Activated CD4-positive, alpha-beta T cell treated with anti-CD3 and anti-CD28 coated beads, Interleukin-2, amount 10 ng/mL, durations not matched to agents 7 days and 5 days (primary cell): ENCODE data around the gene ANKRD16. TPM values are rescaled to one million over a fixed set of nuclear protein-coding genes. Genes with fewer than 3 reads are reported as not detected.
"Not testable (repeated sequence)": the region's sequence is repeated elsewhere in the genome, so short reads cannot be mapped to it uniquely, and the experiment has no call there.

ENCODE experiments used
- CTCF ChIA-PET: fragments of 350-600 bp; sonication (Branson Sonifier 250); formaldehyde crosslinking; loops from one replicate; lab custom pipeline; 2021; ENCODE audit warnings: antibody characterized with exemption; lab: Charles Lee
- POLR2A ChIA-PET: fragments of 350-600 bp; sonication (Branson Sonifier 250); formaldehyde crosslinking; loops from one replicate; lab custom pipeline; 2021; ENCODE audit warnings: antibody characterized with exemption; lab: Charles Lee
- DNase-seq: peaks from one replicate; pipeline ENCODE4 v3.0.0-alpha.2; 2020
- H3K27ac Mint-ChIP-seq: one replicate; pipeline ENCODE4 v1.8.0; 2021; ENCODE audit warnings: mild to moderate bottlenecking, moderate library complexity, mixed read lengths
- H3K27me3 Mint-ChIP-seq: one replicate; pipeline ENCODE4 v1.8.0; 2021; ENCODE audit warnings: mixed read lengths
- H3K36me3 Mint-ChIP-seq: one replicate; pipeline ENCODE4 v1.8.0; 2021; ENCODE audit warnings: low read depth, mixed read lengths
- H3K4me1 Mint-ChIP-seq: one replicate; pipeline ENCODE4 v1.8.0; 2021; ENCODE audit warnings: mixed read lengths
- H3K4me3 Mint-ChIP-seq: one replicate; pipeline ENCODE4 v1.8.0; 2021; ENCODE audit warnings: mild to moderate bottlenecking, moderate library complexity, mixed read lengths
- H3K9me3 Mint-ChIP-seq: one replicate; pipeline ENCODE4 v1.8.0; 2021; ENCODE audit warnings: mixed read lengths
- total RNA-seq, 2 experiments: library from RNA; stranded (reverse); gene quantifications; one replicate each; pipeline ENCODE4 v1.2.3, GENCODE V29; 2021

ANKRD16 gene
- total RNA-seq, 2 experiments from 2014 or later, result 5.2 to 6.4 TPM

- H3K4me1 Mint-ChIP-seq, result peaks cover 46% of the 10 kb centered on the region
- H3K36me3 Mint-ChIP-seq, result peaks cover 36% of the 10 kb centered on the region
- peak overlapping the region; percentile 78 for H3K27ac Mint-ChIP-seq
- peak overlapping the region; percentile 82 for H3K4me3 Mint-ChIP-seq
- DNase-seq, result peak; percentile 37
- no peaks in the 10 kb centered on the region for H3K27me3 Mint-ChIP-seq
- no peaks in the 10 kb centered on the region for H3K9me3 Mint-ChIP-seq
- ChIA-PET POLR2A (interaction anchor here (0.7 to 1.0 kb wide), 2 partner anchors 11 to 19 kb away, joined by 3 to 4 read pairs; no protein-coding TSS in a partner anchor), CTCF (interaction anchor here (0.8 to 1.7 kb wide), 6 partner anchors 10 to 47 kb away, joined by 3 to 9 read pairs (median 4); no protein-coding TSS in a partner anchor)
Observed at GRCh38 chr10:5888843-5889623, 660 bp downstream of the ANKRD16 start.

- POLR2A ChIA-PET, result no interaction called here
- Mint-ChIP-seq H3K4me1 (peaks cover 40% of the 10 kb centered on the region), H3K27ac (peak overlapping the region; percentile 78), H3K4me3 (peak overlapping the region; percentile 75), H3K36me3 (peaks cover 31% of the 10 kb centered on the region), H3K9me3 (no peaks in the 10 kb centered on the region), H3K27me3 (no peaks in the 10 kb centered on the region)
- CTCF ChIA-PET, result interaction anchor here (0.6 to 1.7 kb wide), 5 partner anchors 11 to 259 kb away, joined by 3 to 9 read pairs (median 4); no protein-coding TSS in a partner anchor
- no peak for DNase-seq
Observed at GRCh38 chr10:5888351-5888750, 1.3 kb downstream of the ANKRD16 start.

- DNase-seq, result no peak
- Mint-ChIP-seq H3K36me3 (peaks cover 34% of the 10 kb centered on the region), H3K27me3 (no peaks in the 10 kb centered on the region), H3K4me1 (peaks cover 36% of the 10 kb centered on the region), H3K4me3 (no peak overlapping the region), H3K9me3 (no peaks in the 10 kb centered on the region), H3K27ac (no peak overlapping the region)
- ChIA-PET CTCF (interaction anchor here (0.6 to 1.7 kb wide), 4 partner anchors 10 to 258 kb away, joined by 3 to 9 read pairs (median 4); no protein-coding TSS in a partner anchor), POLR2A (no interaction called here)
Observed at GRCh38 chr10:5887641-5888040, 2.1 kb downstream of the ANKRD16 start.

GRCh38 chr10:5887029-5887428 is 2.7 kb downstream of the ANKRD16 start:
- ChIA-PET POLR2A (interaction anchor here (0.5 kb wide), 1 partner anchor 68 kb away, joined by 6 read pairs; no protein-coding TSS in a partner anchor), CTCF (interaction anchor here (1.4 kb wide), 1 partner anchor 257 kb away, joined by 3 read pairs; no protein-coding TSS in a partner anchor)
- peaks cover 33% of the 10 kb centered on the region for H3K36me3 Mint-ChIP-seq
- no peaks in the 10 kb centered on the region for H3K9me3 Mint-ChIP-seq
- H3K27me3 Mint-ChIP-seq, result no peaks in the 10 kb centered on the region
- no peak overlapping the region for H3K27ac Mint-ChIP-seq
- no peak overlapping the region for H3K4me3 Mint-ChIP-seq
- DNase-seq, result no peak
- peaks cover 30% of the 10 kb centered on the region for H3K4me1 Mint-ChIP-seq

- Mint-ChIP-seq H3K36me3 (peaks cover 29% of the 10 kb centered on the region), H3K27ac (no peak overlapping the region), H3K9me3 (no peaks in the 10 kb centered on the region), H3K27me3 (no peaks in the 10 kb centered on the region), H3K4me3 (no peak overlapping the region), H3K4me1 (peaks cover 17% of the 10 kb centered on the region)
- CTCF ChIA-PET, result interaction anchor here (0.7 to 1.2 kb wide), 5 partner anchors 8 to 516 kb away, joined by 3 to 4 read pairs (median 3); no protein-coding TSS in a partner anchor
- POLR2A ChIA-PET, result no interaction called here
- DNase-seq, result no peak
Observed at GRCh38 chr10:5885619-5886018, 4.1 kb downstream of the ANKRD16 start.

- Mint-ChIP-seq H3K9me3 (no peaks in the 10 kb centered on the region), H3K4me3 (no peak overlapping the region), H3K27ac (no peak overlapping the region), H3K4me1 (peaks cover 7% of the 10 kb centered on the region), H3K36me3 (peaks cover 34% of the 10 kb centered on the region), H3K27me3 (no peaks in the 10 kb centered on the region)
- DNase-seq, result no peak
- POLR2A ChIA-PET, result no interaction called here
- CTCF ChIA-PET, result interaction anchor here (0.6 to 1.3 kb wide), 4 partner anchors 9 to 320 kb away, joined by 3 to 7 read pairs (median 3); partner anchors contain the start of gene PFKFB3
Observed at GRCh38 chr10:5882961-5883360, 6.7 kb downstream of the ANKRD16 start.

- POLR2A ChIA-PET, result not testable (repeated sequence)
Observed at GRCh38 chr10:5877041-5877440, 12.7 kb downstream of the ANKRD16 start.

GRCh38 chr10:5876181-5876768 is 13.4 kb downstream of the ANKRD16 start:
- Mint-ChIP-seq H3K4me3 (no peak overlapping the region), H3K27ac (no peak overlapping the region), H3K4me1 (peaks cover 3% of the 10 kb centered on the region), H3K9me3 (no peaks in the 10 kb centered on the region), H3K27me3 (no peaks in the 10 kb centered on the region), H3K36me3 (peaks cover 18% of the 10 kb centered on the region)
- CTCF ChIA-PET, result interaction anchor here (0.6 to 1.8 kb wide), 3 partner anchors 9 to 31 kb away, joined by 3 to 5 read pairs (median 4); no protein-coding TSS in a partner anchor
- DNase-seq, result no peak
- POLR2A ChIA-PET, result no interaction called here

More at GRCh38 chr10:5877041-5877440, 12.7 kb downstream of the ANKRD16 start:
- not testable (repeated sequence) for DNase-seq, H3K4me3 Mint-ChIP-seq, H3K27ac Mint-ChIP-seq, H3K4me1 Mint-ChIP-seq, H3K27me3 Mint-ChIP-seq, H3K9me3 Mint-ChIP-seq
- peaks cover 21% of the 10 kb centered on the region for H3K36me3 Mint-ChIP-seq
- CTCF ChIA-PET, result interaction anchor here (0.6 to 1.8 kb wide), 5 partner anchors 9 to 248 kb away, joined by 3 to 6 read pairs (median 4); partner anchors contain the start of genes ANKRD16 and FBH1

- ChIA-PET CTCF (interaction anchor here (0.6 to 2.6 kb wide), 10 partner anchors 9 to 1042 kb away, joined by 3 to 9 read pairs (median 3); no protein-coding TSS in a partner anchor), POLR2A (no interaction called here)
- Mint-ChIP-seq H3K36me3 (peaks cover 14% of the 10 kb centered on the region), H3K27ac (no peak overlapping the region), H3K4me1 (peaks cover 3% of the 10 kb centered on the region), H3K9me3 (no peaks in the 10 kb centered on the region), H3K4me3 (peak overlapping the region; percentile 11), H3K27me3 (no peaks in the 10 kb centered on the region)
- DNase-seq, result peak; percentile 76
Observed at GRCh38 chr10:5873515-5873995, 16.1 kb downstream of the ANKRD16 start.

- peak overlapping the region; percentile 38 for H3K27ac Mint-ChIP-seq
- H3K9me3 Mint-ChIP-seq, result peaks cover 4% of the 10 kb centered on the region
- peaks cover 2% of the 10 kb centered on the region for H3K27me3 Mint-ChIP-seq
- DNase-seq, result no peak
- H3K4me1 Mint-ChIP-seq, result peaks cover 5% of the 10 kb centered on the region
- peaks cover 7% of the 10 kb centered on the region for H3K36me3 Mint-ChIP-seq
- H3K4me3 Mint-ChIP-seq, result no peak overlapping the region
- CTCF ChIA-PET, result interaction anchor here (0.6 kb wide), 1 partner anchor 287 kb away, joined by 4 read pairs; no protein-coding TSS in a partner anchor
- POLR2A ChIA-PET, result no interaction called here
Observed at GRCh38 chr10:5871596-5871995, 18.1 kb downstream of the ANKRD16 start.

- no peak for DNase-seq
- Mint-ChIP-seq H3K27me3 (peaks cover 4% of the 10 kb centered on the region), H3K9me3 (peaks cover 4% of the 10 kb centered on the region), H3K4me1 (peaks cover 8% of the 10 kb centered on the region), H3K27ac (no peak overlapping the region), H3K36me3 (peaks cover 1% of the 10 kb centered on the region), H3K4me3 (no peak overlapping the region)
- CTCF ChIA-PET, result interaction anchor here (0.6 to 1.4 kb wide), 3 partner anchors 10 to 26 kb away, joined by 3 to 4 read pairs (median 3); no protein-coding TSS in a partner anchor
- POLR2A ChIA-PET, result no interaction called here
Observed at GRCh38 chr10:5869156-5869555, 20.5 kb downstream of the ANKRD16 start.

- H3K27me3 Mint-ChIP-seq, H3K36me3 Mint-ChIP-seq, H3K27ac Mint-ChIP-seq, DNase-seq, H3K9me3 Mint-ChIP-seq, H3K4me1 Mint-ChIP-seq, H3K4me3 Mint-ChIP-seq, POLR2A ChIA-PET: not testable (repeated sequence)
- CTCF ChIA-PET, result interaction anchor here (0.7 to 1.4 kb wide), 5 partner anchors 9 to 907 kb away, joined by 3 to 5 read pairs (median 3); partner anchors contain the start of genes ANKRD16 and FBH1
Observed at GRCh38 chr10:5868383-5868782, 21.3 kb downstream of the ANKRD16 start.
